HepG2 (cell line): Measurements from ENCODE around the gene COL4A2. TPM values are rescaled to one million over a fixed set of nuclear protein-coding genes. Genes with fewer than 3 reads are reported as not detected.

Source experiments
- MEIS1 ChIP-seq: sonication (generic); formaldehyde crosslinking; IDR thresholded peaks from 2 replicates; pipeline ENCODE4 v1.9.0; 2021; ENCODE audit warnings: mild to moderate bottlenecking, missing genetic modification reagents, moderate library complexity, borderline replicate concordance
- THRA ChIP-seq: sonication (generic); formaldehyde crosslinking; IDR thresholded peaks from 2 replicates; pipeline ENCODE4 v1.4.0; 2020; ENCODE audit warnings: missing genetic modification reagents, borderline replicate concordance
- U2AF2 ChIP-seq: fragments of 200-400 bp; formaldehyde crosslinking; IDR thresholded peaks from 2 replicates; pipeline ENCODE4 v1.6.1; 2017; ENCODE audit warnings: low read depth, mild to moderate bottlenecking, low read length
- ZBTB40 ChIP-seq, 2 experiments: fragments of 450-650 bp in 1 of 2; sonication (generic) in 1 of 2; formaldehyde crosslinking in 1 of 2; IDR thresholded peaks; 2 replicates each; pipeline versions ENCODE4 v1.6.1 to v1.8.0; 2016 to 2022; ENCODE audit warnings: antibody characterized with exemption in 1 of 2, mild to moderate bottlenecking in 1 of 2, missing genetic modification reagents in 1 of 2
- ZNF121 ChIP-seq: sonication (generic); formaldehyde crosslinking; IDR thresholded peaks from 2 replicates; pipeline ENCODE4 v1.5.0; 2020; ENCODE audit warnings: mild to moderate bottlenecking, missing genetic modification reagents
- polyA plus RNA-seq, 8 experiments: library from polyadenylated mRNA; depleted of rRNA in 3 of 8; stranded (reverse) in 7 of 8; unstranded in 1 of 8; fragments of >200 nt; fragmentation: Illumina TruSeq in 4 of 8; extraction: Trizol in 4 of 8; gene quantifications; 2 replicates each; pipeline versions ENCODE4 v1.2.1 to v1.2.3, GENCODE V29; 2011 to 2016; ENCODE audit warnings: low read depth in 4 of 8, missing spikeins in 1 of 8, mixed read lengths in 1 of 8; ENCODE audit not compliant: insufficient read depth in 1 of 8
- total RNA-seq, 5 experiments: library from RNA; depleted of rRNA; stranded (reverse); fragments of >200 nt; fragmentation: Illumina TruSeq; extraction: Trizol; gene quantifications; 2 replicates each; pipeline ENCODE4 v1.2.3, GENCODE V29; 2016; ENCODE audit warnings: low read depth in 1 of 5
- TF ChIP-seq, protein P1 (sequence below): sonication (generic); formaldehyde crosslinking; IDR thresholded peaks from 2 replicates; pipeline ENCODE4 v1.4.0; 2020; ENCODE audit warnings: missing genetic modification reagents, borderline replicate concordance
- TF ChIP-seq, protein P2 (sequence below): sonication (generic); formaldehyde crosslinking; IDR thresholded peaks from 2 replicates; pipeline ENCODE4 v1.4.0; 2020; ENCODE audit warnings: missing genetic modification reagents, borderline replicate concordance

COL4A2 gene
- total and polyA plus RNA-seq, 2 of the 13 experiments (the other 11 are each of a cell fraction or from before 2014, with no cell fraction given) = 0.22 to 1.9 TPM

DNA sequence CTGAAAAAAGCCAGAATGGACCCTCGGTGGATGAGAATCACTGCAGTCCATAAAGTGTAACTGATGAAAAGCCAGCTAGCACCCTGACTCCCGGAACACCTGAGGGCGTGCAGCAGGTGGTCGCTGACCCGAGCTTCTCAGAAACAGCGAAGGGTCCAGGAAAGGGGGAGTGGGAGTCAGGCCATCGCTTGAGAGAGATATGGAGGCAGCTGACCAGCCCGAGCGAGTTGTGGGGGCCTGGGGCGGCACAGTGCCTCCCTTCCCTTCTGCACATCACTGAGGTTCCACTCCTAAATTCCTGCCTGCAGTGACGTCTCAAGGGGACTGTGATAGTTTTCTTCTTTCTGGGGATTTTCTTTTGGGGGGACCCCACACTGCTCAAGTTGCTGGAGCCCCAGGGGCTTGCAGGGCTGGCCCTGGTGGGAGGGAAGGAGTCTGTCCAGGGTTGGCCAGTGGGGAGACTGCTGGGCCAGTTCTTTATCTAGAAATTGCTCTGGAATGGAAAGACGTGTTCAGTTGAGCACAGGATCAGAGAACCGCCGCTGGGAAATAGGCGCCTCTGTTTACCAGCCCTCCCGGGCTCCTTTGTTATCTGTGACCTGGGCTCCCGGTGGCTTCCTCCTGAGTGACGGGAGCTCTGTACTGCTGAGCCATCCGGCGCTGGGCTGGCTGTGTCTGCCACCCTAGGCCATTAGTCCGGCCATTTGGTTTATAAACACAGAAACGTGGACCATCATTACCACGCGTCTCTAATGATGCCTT lies 183.1 kb downstream of the COL4A2 start (continued):
- TF ChIP-seq, protein P1, sequence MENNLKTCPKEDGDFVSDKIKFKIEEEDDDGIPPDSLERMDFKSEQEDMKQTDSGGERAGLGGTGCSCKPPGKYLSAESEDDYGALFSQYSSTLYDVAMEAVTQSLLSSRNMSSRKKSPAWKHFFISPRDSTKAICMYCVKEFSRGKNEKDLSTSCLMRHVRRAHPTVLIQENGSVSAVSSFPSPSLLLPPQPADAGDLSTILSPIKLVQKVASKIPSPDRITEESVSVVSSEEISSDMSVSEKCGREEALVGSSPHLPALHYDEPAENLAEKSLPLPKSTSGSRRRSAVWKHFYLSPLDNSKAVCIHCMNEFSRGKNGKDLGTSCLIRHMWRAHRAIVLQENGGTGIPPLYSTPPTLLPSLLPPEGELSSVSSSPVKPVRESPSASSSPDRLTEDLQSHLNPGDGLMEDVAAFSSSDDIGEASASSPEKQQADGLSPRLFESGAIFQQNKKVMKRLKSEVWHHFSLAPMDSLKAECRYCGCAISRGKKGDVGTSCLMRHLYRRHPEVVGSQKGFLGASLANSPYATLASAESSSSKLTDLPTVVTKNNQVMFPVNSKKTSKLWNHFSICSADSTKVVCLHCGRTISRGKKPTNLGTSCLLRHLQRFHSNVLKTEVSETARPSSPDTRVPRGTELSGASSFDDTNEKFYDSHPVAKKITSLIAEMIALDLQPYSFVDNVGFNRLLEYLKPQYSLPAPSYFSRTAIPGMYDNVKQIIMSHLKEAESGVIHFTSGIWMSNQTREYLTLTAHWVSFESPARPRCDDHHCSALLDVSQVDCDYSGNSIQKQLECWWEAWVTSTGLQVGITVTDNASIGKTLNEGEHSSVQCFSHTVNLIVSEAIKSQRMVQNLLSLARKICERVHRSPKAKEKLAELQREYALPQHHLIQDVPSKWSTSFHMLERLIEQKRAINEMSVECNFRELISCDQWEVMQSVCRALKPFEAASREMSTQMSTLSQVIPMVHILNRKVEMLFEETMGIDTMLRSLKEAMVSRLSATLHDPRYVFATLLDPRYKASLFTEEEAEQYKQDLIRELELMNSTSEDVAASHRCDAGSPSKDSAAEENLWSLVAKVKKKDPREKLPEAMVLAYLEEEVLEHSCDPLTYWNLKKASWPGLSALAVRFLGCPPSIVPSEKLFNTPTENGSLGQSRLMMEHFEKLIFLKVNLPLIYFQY (CRISPR knock-in tag) = peak; percentile 55; the same call in 1 of the 2 replicates
- TF ChIP-seq U2AF2 = no peak
- TF ChIP-seq THRA = no peak
- TF ChIP-seq ZBTB40 (IDR thresholded peaks at IDR 0.05) = no peak
- TF ChIP-seq ZBTB40 (CRISPR knock-in tag; IDR thresholded peaks at IDR 0.05) = no peak
- no peak for TF ChIP-seq ZNF121 (CRISPR knock-in tag)
- no peak for TF ChIP-seq MEIS1 (CRISPR knock-in tag)
- TF ChIP-seq, protein P2, sequence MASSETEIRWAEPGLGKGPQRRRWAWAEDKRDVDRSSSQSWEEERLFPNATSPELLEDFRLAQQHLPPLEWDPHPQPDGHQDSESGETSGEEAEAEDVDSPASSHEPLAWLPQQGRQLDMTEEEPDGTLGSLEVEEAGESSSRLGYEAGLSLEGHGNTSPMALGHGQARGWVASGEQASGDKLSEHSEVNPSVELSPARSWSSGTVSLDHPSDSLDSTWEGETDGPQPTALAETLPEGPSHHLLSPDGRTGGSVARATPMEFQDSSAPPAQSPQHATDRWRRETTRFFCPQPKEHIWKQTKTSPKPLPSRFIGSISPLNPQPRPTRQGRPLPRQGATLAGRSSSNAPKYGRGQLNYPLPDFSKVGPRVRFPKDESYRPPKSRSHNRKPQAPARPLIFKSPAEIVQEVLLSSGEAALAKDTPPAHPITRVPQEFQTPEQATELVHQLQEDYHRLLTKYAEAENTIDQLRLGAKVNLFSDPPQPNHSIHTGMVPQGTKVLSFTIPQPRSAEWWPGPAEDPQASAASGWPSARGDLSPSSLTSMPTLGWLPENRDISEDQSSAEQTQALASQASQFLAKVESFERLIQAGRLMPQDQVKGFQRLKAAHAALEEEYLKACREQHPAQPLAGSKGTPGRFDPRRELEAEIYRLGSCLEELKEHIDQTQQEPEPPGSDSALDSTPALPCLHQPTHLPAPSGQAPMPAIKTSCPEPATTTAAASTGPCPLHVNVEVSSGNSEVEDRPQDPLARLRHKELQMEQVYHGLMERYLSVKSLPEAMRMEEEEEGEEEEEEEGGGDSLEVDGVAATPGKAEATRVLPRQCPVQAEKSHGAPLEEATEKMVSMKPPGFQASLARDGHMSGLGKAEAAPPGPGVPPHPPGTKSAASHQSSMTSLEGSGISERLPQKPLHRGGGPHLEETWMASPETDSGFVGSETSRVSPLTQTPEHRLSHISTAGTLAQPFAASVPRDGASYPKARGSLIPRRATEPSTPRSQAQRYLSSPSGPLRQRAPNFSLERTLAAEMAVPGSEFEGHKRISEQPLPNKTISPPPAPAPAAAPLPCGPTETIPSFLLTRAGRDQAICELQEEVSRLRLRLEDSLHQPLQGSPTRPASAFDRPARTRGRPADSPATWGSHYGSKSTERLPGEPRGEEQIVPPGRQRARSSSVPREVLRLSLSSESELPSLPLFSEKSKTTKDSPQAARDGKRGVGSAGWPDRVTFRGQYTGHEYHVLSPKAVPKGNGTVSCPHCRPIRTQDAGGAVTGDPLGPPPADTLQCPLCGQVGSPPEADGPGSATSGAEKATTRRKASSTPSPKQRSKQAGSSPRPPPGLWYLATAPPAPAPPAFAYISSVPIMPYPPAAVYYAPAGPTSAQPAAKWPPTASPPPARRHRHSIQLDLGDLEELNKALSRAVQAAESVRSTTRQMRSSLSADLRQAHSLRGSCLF (CRISPR knock-in tag) = no peak
